NCI-H345 treated with DMSO at 0.1 percent for 48 hours (cell line): ENCODE results near the gene FETUB.
"Not testable (repeated sequence)": the region's sequence is repeated elsewhere in the genome, so short reads cannot be mapped to it uniquely, and the experiment has no call there.

Source experiments
- DNase-seq: peaks from one replicate; lab custom pipeline; 2025; ENCODE audit not compliant: unreplicated experiment; lab: John Stamatoyannopoulos, UW

The FETUB gene

DNA sequence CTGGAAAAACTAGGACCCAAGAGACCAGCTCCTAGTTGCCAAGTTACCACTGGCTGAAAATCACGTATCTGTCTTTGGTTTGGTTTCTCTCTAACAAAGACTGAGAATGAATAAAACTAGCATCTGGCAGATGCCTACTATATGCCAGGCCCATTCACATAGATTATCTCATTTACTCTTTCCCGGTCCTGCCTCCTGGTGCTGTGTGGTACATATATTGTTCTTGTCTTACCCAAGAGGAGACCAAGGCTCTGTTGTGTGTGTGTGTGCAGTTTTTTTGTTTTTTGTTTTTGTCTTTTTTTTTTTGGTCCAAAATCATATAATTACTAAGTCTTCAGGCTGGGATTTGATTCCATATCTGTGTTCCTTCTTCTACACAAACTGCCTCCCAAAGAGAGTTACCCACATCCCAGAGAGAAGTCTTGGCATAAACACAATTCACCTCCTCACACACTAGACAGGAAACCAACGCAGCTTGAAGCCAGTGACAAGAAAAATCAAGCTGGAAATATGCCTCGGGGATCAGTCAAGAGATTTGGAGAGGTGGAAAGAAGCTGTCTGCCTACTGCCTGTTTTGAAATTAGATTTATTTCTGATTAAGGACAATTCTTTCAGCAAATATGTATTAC is 26.4 kb upstream of the FETUB start:
- DNase-seq, result no peak

DNA sequence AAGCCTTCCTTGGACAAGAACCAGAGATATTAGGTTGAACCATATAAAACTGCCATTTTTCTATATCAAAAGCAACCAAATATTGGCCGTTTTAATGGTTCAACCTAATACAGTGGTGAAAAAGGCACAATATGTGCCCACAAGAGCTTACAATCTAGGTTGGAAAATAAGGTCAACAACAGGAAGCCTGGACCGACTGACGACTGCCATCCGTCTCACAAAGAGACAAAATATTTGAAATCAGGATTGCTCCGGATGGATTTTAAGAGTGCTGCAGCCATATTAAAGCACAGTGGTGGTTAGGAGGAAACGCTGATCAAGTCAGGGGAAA is 26.0 kb upstream of the FETUB start:
- DNase-seq, result no peak

GRCh38 chr3:186614597-186615483 is 25.4 kb upstream of the FETUB start:
- peak; percentile 78 for DNase-seq

- DNase-seq, result no peak
Observed at GRCh38 chr3:186616299-186616617, 23.9 kb upstream of the FETUB start.

GRCh38 chr3:186617036-186617946 is 22.9 kb upstream of the FETUB start:
- peak; percentile 28 for DNase-seq

DNA sequence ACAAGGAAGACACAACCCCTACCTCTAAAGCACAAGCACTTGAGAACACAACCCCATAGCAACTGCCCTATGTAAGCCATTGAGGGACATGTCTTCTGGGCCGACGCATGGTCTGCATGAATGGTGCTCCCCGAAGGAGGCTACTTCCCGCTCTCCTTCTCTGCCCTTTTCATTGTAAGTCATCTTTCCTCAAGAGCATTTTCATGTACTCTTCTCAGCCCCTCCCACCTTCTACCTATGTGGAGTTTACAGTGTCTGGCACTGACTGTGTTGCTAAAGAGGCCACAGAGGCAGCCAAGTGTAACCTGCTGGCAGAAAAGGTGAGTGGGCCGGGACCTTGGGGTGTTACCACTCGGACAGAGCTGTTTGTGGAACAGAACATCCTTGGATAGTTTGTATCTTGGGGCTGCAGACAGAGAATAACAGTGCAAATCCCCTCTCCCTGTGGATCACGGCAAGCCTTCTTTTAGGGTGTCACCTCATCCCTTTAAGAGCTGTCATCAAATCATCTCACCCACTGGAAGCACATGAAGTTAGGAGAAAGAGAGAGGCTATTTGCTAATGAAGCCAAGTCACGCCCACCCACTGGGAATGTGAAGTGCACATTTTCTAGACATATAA is 21.8 kb upstream of the FETUB start:
- DNase-seq, result no peak

- DNase-seq, result no peak
Observed at GRCh38 chr3:186619787-186620212, 20.4 kb upstream of the FETUB start.

DNA sequence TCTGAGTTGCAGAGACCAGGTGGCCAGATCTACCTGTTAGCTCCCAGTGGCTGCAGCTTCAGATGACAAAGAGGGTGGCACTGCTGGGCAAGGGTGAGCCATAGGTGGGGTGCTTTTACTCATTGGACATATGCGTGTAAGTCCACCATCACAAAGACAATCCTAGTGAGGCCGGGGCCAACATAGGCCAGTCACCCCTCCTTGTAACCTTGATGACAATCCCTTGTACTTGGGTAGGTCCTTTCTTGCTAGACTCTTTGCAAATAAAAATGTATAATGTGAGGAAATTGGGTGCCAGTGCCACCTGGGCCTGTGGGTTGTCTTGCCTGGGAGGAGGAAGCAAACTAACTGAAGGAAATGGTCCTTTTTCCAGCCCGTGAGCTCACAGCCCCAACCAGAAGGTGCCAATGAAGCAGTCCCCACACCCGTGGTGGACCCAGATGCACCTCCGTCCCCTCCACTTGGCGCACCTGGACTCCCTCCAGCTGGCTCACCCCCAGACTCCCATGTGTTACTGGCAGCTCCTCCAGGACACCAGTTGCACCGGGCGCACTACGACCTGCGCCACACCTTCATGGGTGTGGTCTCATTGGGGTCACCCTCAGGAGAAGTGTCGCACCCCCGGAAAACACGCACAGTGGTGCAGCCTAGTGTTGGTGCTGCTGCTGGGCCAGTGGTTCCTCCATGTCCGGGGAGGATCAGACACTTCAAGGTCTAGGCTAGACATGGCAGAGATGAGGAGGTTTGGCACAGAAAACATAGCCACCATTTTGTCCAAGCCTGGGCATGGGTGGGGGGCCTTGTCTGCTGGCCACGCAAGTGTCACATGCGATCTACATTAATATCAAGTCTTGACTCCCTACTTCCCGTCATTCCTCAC is 19.7 kb upstream of the FETUB start:
- DNase-seq, result no peak

DNA sequence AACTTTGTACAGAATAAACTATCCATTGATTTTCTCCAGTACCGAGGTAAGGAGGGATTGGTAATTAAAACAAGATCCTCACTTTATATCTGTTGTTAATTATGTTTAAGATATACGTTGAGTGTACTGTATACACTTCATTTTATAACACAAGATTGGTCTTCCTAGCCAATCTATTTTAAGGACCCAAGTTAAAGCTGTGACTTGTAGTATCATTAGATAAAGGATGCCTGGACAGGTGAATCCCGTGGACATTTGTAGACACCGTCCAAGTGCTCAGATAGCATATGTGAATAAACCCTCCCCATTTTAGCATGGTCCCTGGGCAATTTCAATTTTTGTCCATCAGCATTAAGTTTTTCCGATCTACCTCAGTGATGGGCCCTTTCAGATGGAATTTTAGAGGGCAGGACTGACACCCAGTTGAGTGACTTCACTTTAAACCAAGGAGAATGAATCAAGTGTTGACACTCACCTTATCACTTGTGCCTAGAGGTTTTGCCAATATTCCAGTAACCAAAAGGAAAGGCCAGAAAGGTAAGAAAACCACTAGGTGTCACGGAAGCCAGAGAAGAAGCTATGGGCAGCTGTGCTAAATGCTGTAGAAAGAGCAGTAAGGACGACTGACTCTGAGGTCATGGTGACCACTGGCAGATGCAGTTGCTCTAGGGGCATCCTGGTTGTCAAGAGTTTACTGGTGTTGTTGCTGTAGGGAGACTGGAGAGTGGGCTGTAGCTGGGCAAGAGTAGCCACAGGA is 18.1 kb upstream of the FETUB start:
- DNase-seq, result no peak

GRCh38 chr3:186622651-186623310 is 17.4 kb upstream of the FETUB start:
- DNase-seq, result no peak

GRCh38 chr3:186624598-186624997 is 15.6 kb upstream of the FETUB start:
- no peak for DNase-seq

DNA sequence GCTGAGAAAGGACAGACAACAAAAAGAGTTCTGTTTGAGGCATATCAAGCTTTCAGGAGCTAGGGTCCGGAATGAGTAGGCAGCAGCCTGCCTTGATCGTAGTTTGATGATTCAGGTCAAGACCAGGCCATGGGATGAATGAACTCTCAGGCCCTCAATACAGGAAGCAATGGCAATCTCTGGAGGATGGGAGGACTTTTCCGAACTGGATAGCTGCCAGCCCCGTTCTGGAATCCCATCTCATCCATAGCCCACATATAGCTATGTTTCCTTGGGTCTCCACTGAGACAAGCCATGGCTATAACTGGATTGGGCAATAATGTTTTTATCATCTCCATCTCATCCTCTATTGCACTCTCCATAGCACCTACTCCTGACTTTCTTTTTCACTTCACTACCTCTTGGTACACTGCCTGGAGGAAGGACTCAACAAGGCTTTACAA is 14.6 kb upstream of the FETUB start:
- no peak for DNase-seq

GRCh38 chr3:186626254-186626847 is 13.8 kb upstream of the FETUB start:
- DNase-seq, result no peak

- no peak for DNase-seq
Observed at GRCh38 chr3:186627852-186628414, 12.3 kb upstream of the FETUB start.

GRCh38 chr3:186628756-186629155 is 11.4 kb upstream of the FETUB start:
- no peak for DNase-seq

- DNase-seq, result no peak
Observed at GRCh38 chr3:186630950-186631641, 9.1 kb upstream of the FETUB start.

GRCh38 chr3:186633481-186633880 is 6.7 kb upstream of the FETUB start:
- DNase-seq, result no peak

DNA sequence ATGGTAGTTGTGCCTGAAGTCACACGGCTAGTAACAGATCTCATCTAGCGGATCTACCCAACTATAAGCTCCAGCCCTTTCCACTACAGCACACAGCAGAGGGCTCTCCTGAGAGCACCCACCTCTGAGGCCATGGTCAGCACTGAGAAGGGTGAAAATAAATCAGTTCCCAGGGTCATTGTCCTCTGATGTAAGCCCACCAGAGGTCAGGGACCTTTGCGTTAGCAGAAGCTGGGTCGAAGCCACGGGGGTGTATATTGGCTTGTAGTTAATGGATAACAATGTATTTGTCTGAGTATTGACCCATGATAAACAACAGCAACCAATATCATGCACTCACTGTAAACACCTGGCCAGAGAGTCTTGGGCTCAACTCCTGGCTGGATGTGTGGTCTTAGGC is 6.0 kb upstream of the FETUB start:
- not testable (repeated sequence) for DNase-seq
